A549 (cell line): ENCODE measurements around the gene MBNL3. TPM values are rescaled to one million over a fixed set of nuclear protein-coding genes. Genes with fewer than 3 reads are reported as not detected.
A peak's percentile ranks its signal among the peaks of the same experiment; 100 is the strongest.

Experiments
- ATAC-seq, 2 experiments: fragments of 200-7000 bp in 1 of 2; fragments of >200 bp in 1 of 2; cut with Nextera tagmentation in 1 of 2; cut with Tn5 transposase in 1 of 2; 3 replicates each; pipeline versions ENCODE4 v1.8.0 to v1.9.1; 2018 to 2020; ENCODE audit warnings: mild to moderate bottlenecking in 1 of 2, moderate library complexity in 1 of 2
- CTCF ChIA-PET: fragments of 300-600 bp; sonication (Branson Sonifier 250); formaldehyde crosslinking; extraction: SDS; loops from one replicate; lab custom pipeline; 2021; ENCODE audit warnings: antibody characterized with exemption, inconsistent platforms; lab: Yijun Ruan, JAX
- POLR2A ChIA-PET: fragments of 350-600 bp; formaldehyde crosslinking; extraction: SDS; loops from one replicate; lab custom pipeline; 2021; ENCODE audit warnings: antibody characterized with exemption, inconsistent platforms; lab: Yijun Ruan, JAX
- DNase-seq, 2 experiments: peaks; one replicate each; pipeline versions ENCODE4 v3.0.0 to v3.0.0-alpha.2; 2011 to 2016; ENCODE audit warnings: low read depth in 1 of 2, low spot score in 1 of 2
- FAIRE-seq: peaks from 2 replicates; lab custom pipeline; 2011; peaks lifted over from hg19 to GRCh38; lab: Jason Lieb, UNC
- H3K27ac ChIP-seq, 2 experiments: fragments of >200 bp; sonication (Bioruptor Twin); formaldehyde crosslinking; 3 replicates each; pipeline ENCODE4 v1.5.1; 2016 to 2017
- H3K4me1 ChIP-seq: fragments of >200 bp; sonication (Bioruptor Twin); formaldehyde crosslinking; 3 replicates; pipeline ENCODE4 v1.6.1; 2016
- H3K4me2 ChIP-seq: fragments of >200 bp; sonication (Bioruptor Twin); formaldehyde crosslinking; 3 replicates; pipeline ENCODE4 v1.6.1; 2016
- H3K4me3 ChIP-seq: fragments of >200 bp; sonication (Bioruptor Twin); formaldehyde crosslinking; 3 replicates; pipeline ENCODE4 v1.5.1; 2016
- H3K9me3 ChIP-seq: fragments of >200 bp; sonication (Bioruptor Twin); formaldehyde crosslinking; 3 replicates; pipeline ENCODE4 v1.6.1; 2016
- CBX8 ChIP-seq: fragments of 200-600 bp; sonication (generic); IDR thresholded peaks from 2 replicates; pipeline ENCODE4 v1.6.1; 2016
- CHD2 ChIP-seq: fragments of 150-350 bp; IDR thresholded peaks from 2 replicates; pipeline ENCODE4 v1.6.1; 2014; ENCODE audit warnings: low read length; ENCODE audit not compliant: partially characterized antibody
- CHD4 ChIP-seq: fragments of 200-600 bp; sonication (generic); IDR thresholded peaks from 2 replicates; pipeline ENCODE4 v1.6.1; 2016; ENCODE audit warnings: antibody characterized with exemption, mild to moderate bottlenecking, borderline replicate concordance
- EHMT2 ChIP-seq: fragments of 200-600 bp; sonication (generic); IDR thresholded peaks from 2 replicates; pipeline ENCODE4 v1.6.1; 2016; ENCODE audit warnings: antibody characterized with exemption, low read depth, mild to moderate bottlenecking, moderate library complexity
- ESRRA ChIP-seq: fragments of 150-350 bp; IDR thresholded peaks from 2 replicates; pipeline ENCODE4 v1.6.1; 2014; ENCODE audit warnings: mild to moderate bottlenecking, low read length, borderline replicate concordance
- FOSB ChIP-seq: fragments of 250-450 bp; sonication (Bioruptor Pico); IDR thresholded peaks from 2 replicates; pipeline ENCODE4 v1.5.0; 2020; ENCODE audit warnings: mild to moderate bottlenecking, moderate library complexity
- GATA3 ChIP-seq: IDR thresholded peaks from 2 replicates; pipeline ENCODE4 v1.6.1; 2012; ENCODE audit warnings: borderline replicate concordance
- HDAC2 ChIP-seq: fragments of 200-600 bp; sonication (generic); IDR thresholded peaks from 2 replicates; pipeline ENCODE4 v1.6.1; 2016
- HOXA7 ChIP-seq: fragments of 250-450 bp; sonication (Bioruptor Pico); IDR thresholded peaks from 2 replicates; pipeline ENCODE4 v1.5.0; 2020; ENCODE audit warnings: mild to moderate bottlenecking, moderate library complexity
- HOXB5 ChIP-seq: fragments of 250-450 bp; sonication (Bioruptor Pico); IDR thresholded peaks from 2 replicates; pipeline ENCODE4 v1.5.0; 2020; ENCODE audit warnings: mild to moderate bottlenecking, moderate library complexity
- JUNB ChIP-seq: fragments of >200 bp; sonication (Bioruptor Twin); formaldehyde crosslinking; IDR thresholded peaks from 2 replicates; pipeline ENCODE4 v1.6.1; 2016
- MAZ ChIP-seq: fragments of 150-350 bp; IDR thresholded peaks from 2 replicates; pipeline ENCODE4 v1.6.1; 2014; ENCODE audit warnings: antibody characterized with exemption, low read depth, low read length, borderline replicate concordance
- NFE2L2 ChIP-seq: fragments of 150-350 bp; conservative IDR thresholded peaks from 2 replicates; pipeline ENCODE4 v1.6.1; 2014; ENCODE audit warnings: low read length
- NR3C1 ChIP-seq: fragments of >200 bp; sonication (Bioruptor Twin); formaldehyde crosslinking; IDR thresholded peaks from 3 replicates; pipeline ENCODE4 v1.6.1; 2017
- PHF8 ChIP-seq: fragments of 200-600 bp; sonication (generic); IDR thresholded peaks from 2 replicates; pipeline ENCODE4 v1.6.1; 2016; ENCODE audit warnings: low read depth, mild to moderate bottlenecking, antibody characterized with exemption, moderate library complexity, borderline replicate concordance
- POLR2AphosphoS2 ChIP-seq: conservative IDR thresholded peaks from 2 replicates; pipeline ENCODE4 v1.6.1; 2012; ENCODE audit warnings: low read length, improper control_type of control experiment, inconsistent platforms
- RAD21 ChIP-seq, 2 experiments: fragments of >200 bp in 1 of 2; sonication (Bioruptor Twin) in 1 of 2; formaldehyde crosslinking in 1 of 2; IDR thresholded peaks in 1 of 2; conservative IDR thresholded peaks in 1 of 2; 2 replicates in 1 of 2; 3 replicates in 1 of 2; pipeline ENCODE4 v1.6.1; 2012 to 2018; ENCODE audit warnings: inconsistent platforms in 1 of 2
- RFX5 ChIP-seq: fragments of 450-650 bp; IDR thresholded peaks from 2 replicates; pipeline ENCODE4 v1.7.1; 2014; ENCODE audit warnings: antibody characterized with exemption, mild to moderate bottlenecking, moderate library complexity
- RNF2 ChIP-seq: fragments of 200-600 bp; sonication (generic); IDR thresholded peaks from 2 replicates; pipeline ENCODE4 v1.6.1; 2016; ENCODE audit warnings: low read depth, mild to moderate bottlenecking, antibody characterized with exemption, moderate library complexity, borderline replicate concordance
- SMC3 ChIP-seq: fragments of >200 bp; sonication (Bioruptor Twin); formaldehyde crosslinking; IDR thresholded peaks from 3 replicates; pipeline ENCODE4 v1.6.1; 2018; ENCODE audit warnings: inconsistent platforms
- ZFP36 ChIP-seq: fragments of 450-650 bp; IDR thresholded peaks from 2 replicates; pipeline ENCODE4 v1.6.1; 2014; ENCODE audit warnings: borderline replicate concordance; ENCODE audit not compliant: partially characterized antibody
- ZSCAN20 ChIP-seq: fragments of 250-450 bp; sonication (Bioruptor Pico); IDR thresholded peaks from 2 replicates; pipeline ENCODE4 v1.8.0; 2022; ENCODE audit warnings: mild to moderate bottlenecking, moderate library complexity
- WGBS: methylation state at CpG from one replicate; pipeline ENCODE4 v1.1.6; 2017; ENCODE audit errors: missing lambda C conversion rate; 5-methylcytosine and 5-hydroxymethylcytosine counted together
- polyA plus RNA-seq, 4 experiments: library from polyadenylated mRNA; depleted of rRNA in 3 of 4; stranded (reverse); fragments of >200 nt; fragmentation: RNase III in 1 of 4; extraction: RNeasy Plus Mini Kit Qiagen cat#74134 plus additional on column Dnase treatment in 1 of 4; gene quantifications; 2 replicates in 3 of 4; 3 replicates in 1 of 4; pipeline ENCODE4 v1.2.3, GENCODE V29; 2011 to 2017
- TF ChIP-seq, protein P1 (sequence below): fragments of 250-450 bp; sonication (Bioruptor Pico); IDR thresholded peaks from 2 replicates; pipeline ENCODE4 v1.5.0; 2020; ENCODE audit warnings: low read depth, mild to moderate bottlenecking, moderate library complexity
- TF ChIP-seq, protein P2 (sequence below): fragments of >200 bp; sonication (Bioruptor Twin); formaldehyde crosslinking; IDR thresholded peaks from 2 replicates; pipeline ENCODE4 v1.6.1; 2016

The MBNL3 gene
- polyA plus RNA-seq, 2 of the 4 experiments (the other 2 are of a cell fraction), result not detected

DNA sequence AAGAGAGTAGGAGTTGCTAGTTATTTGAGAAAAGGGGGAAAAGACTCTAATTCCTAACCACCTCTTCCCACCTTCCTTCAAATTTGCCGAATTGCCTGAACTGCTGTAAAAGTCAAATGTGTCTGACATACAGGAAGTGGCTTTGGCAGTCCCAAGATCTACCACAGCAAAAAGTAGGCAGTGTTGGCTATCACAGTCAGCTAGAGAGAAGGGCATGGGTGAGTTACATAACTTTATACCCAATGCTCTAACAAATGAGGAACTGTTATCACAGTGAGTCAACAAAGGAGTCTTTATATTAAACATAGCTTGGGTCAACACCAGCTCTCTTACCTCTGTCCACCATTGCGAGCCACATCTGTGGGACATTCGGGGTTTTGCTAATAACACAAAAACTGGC is 2.4 kb upstream of the MBNL3 start:
- no peak for FAIRE-seq
- Histone ChIP-seq H3K4me3 (no peak overlapping the region), H3K27ac (no peak overlapping the region), H3K4me1 (peaks cover 9% of the 10 kb centered on the region; the same call in 1 of the 3 replicates), H3K9me3 (no peaks in the 10 kb centered on the region), H3K4me2 (no peak overlapping the region)
- ATAC-seq, result peak in 1 of 2 experiments; percentile 36; a peak in 1 of 6 replicates
- POLR2A ChIA-PET, result no interaction called here
- WGBS, result 3% methylated on average over 3 of the region's 3 CpGs
- TF ChIP-seq, protein P1, sequence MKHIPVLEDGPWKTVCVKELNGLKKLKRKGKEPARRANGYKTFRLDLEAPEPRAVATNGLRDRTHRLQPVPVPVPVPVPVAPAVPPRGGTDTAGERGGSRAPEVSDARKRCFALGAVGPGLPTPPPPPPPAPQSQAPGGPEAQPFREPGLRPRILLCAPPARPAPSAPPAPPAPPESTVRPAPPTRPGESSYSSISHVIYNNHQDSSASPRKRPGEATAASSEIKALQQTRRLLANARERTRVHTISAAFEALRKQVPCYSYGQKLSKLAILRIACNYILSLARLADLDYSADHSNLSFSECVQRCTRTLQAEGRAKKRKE (CRISPR knock-in tag), result no peak
- TF ChIP-seq RAD21 (conservative IDR thresholded peaks at IDR 0.05 in 1 of 2, IDR thresholded peaks at IDR 0.05 in 1 of 2) (no peak), HOXA7 (CRISPR knock-in tag) (no peak), ESRRA (no peak), CHD4 (no peak), ZSCAN20 (CRISPR knock-in tag) (no peak), HOXB5 (CRISPR knock-in tag) (no peak), NFE2L2 (no peak), NR3C1 (no peak), RFX5 (no peak), POLR2AphosphoS2 (no peak), PHF8 (no peak), GATA3 (no peak), CHD2 (no peak), JUNB (no peak), MAZ (no peak)
- TF ChIP-seq, protein P2, sequence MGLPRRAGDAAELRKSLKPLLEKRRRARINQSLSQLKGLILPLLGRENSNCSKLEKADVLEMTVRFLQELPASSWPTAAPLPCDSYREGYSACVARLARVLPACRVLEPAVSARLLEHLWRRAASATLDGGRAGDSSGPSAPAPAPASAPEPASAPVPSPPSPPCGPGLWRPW, result no peak
- DNase-seq, result peak in 1 of 2 experiments; percentile 6
- CTCF ChIA-PET, result interaction anchor here (1.0 to 1.3 kb wide), 2 partner anchors 16 to 649 kb away, joined by 3 read pairs; no protein-coding TSS in a partner anchor

DNA sequence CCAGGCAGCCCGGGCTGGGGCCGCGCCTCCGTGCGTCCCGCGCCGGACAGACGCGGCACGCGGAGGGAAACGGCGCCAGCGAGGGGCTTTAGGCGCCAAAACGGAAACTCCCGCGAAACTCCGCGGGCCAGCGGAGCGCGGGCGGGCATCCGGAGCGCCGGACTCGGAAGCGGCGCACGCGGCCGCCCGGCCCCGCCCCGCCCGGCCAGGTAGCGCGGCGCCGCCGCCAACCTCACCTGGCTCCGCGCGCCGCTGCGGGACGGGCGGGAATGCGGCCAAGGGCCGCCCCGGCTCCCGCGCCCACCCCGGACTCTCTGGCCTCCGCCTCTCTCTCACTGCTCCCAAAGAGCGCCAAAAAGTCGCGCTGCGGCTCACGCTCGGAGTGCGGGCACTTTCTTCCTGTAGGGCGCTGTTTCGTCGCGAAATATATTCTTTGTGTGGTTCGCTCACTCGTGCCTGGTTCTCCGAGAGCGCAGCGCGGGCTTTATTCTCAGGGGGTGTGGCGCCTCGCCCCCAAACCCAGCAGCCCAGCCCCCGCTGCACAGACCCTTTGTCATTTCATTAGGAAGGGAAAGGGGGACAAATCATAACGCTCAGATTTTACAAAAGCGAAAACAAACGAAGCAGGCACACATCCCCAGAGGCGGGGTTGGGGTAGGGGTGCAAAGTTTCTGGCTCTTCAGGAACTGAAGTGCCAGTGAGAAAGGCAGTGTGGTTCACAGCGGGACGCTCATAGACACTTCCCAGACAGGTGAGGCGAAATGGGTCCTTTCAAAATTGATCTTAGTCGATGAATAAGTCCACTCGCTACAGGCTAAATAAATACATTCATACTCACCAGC is 961 bp upstream of the MBNL3 start:
- no peak for FAIRE-seq

DNA sequence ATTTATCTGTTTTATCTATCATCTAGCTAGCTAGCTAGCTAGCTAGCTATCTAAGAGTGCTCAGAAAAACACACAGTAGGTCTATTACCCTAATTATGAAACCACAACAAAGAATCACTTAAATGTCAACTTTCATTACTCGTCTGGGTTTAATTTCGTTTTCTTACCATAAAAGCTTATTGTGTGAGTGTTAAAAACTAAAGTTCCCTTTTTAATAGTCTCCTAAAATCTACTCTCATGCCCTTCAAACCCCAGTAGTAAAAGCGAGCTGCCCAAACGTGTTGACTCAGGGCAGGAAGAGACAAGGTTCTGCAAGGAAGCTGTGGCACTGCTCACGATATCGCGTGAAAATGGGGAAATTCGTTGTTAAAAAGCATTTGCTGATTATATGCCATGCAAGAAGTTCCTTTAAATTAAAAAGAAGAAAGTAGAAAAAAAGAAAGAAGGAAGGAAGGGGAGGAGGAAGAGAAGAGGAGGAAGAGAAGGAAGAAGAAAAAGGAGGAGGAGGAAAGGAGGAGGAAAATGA is 595 bp downstream of the MBNL3 start:
- no peak for ATAC-seq
- POLR2A ChIA-PET, result no interaction called here
- CTCF ChIA-PET, result no interaction called here
- peaks cover 9% of the 10 kb centered on the region; the same call in 1 of the 3 replicates for H3K4me1 ChIP-seq
- no peak for FAIRE-seq
- peak overlapping the region; percentile 97 for H3K4me2 ChIP-seq
- H3K4me3 ChIP-seq, result peak overlapping the region; percentile 56; the same call in 2 of the 3 replicates
- TF ChIP-seq SMC3 (no peak), RNF2 (peak; percentile 100), CBX8 (peak; percentile 100), ZFP36 (peak; percentile 40), HDAC2 (no peak)
- H3K27ac ChIP-seq, result no peak overlapping the region
- no peaks in the 10 kb centered on the region for H3K9me3 ChIP-seq
- DNase-seq, result no peak
- 27% methylated on average over 8 of the region's 8 CpGs for WGBS

More for the DNA sequence above, 961 bp upstream of the MBNL3 start:
- H3K4me3 ChIP-seq, result peak overlapping the region; percentile 56
- no peak for DNase-seq
- WGBS, result 2% methylated on average over 18 of the region's 86 CpGs
- H3K9me3 ChIP-seq, result no peaks in the 10 kb centered on the region
- H3K4me2 ChIP-seq, result peak overlapping the region; percentile 97
- POLR2A ChIA-PET, result no interaction called here
- TF ChIP-seq ZFP36 (no peak), FOSB (CRISPR knock-in tag) (no peak), JUNB (no peak), NFE2L2 (no peak), EHMT2 (no peak), RNF2 (peak; percentile 87; the same call in 1 of the 2 replicates), HOXB5 (CRISPR knock-in tag) (no peak), CBX8 (peak; percentile 79)
- ATAC-seq, result peak; percentile 46 to 55; a peak in 3 of 6 replicates
- H3K4me1 ChIP-seq, result peaks cover 9% of the 10 kb centered on the region; the same call in 1 of the 3 replicates
- CTCF ChIA-PET, result interaction anchor here (1.0 to 1.3 kb wide), 2 partner anchors 17 to 648 kb away, joined by 3 read pairs; no protein-coding TSS in a partner anchor
- H3K27ac ChIP-seq, result no peak overlapping the region
